Measurements from ENCODE around the gene MIDN.

DNA sequence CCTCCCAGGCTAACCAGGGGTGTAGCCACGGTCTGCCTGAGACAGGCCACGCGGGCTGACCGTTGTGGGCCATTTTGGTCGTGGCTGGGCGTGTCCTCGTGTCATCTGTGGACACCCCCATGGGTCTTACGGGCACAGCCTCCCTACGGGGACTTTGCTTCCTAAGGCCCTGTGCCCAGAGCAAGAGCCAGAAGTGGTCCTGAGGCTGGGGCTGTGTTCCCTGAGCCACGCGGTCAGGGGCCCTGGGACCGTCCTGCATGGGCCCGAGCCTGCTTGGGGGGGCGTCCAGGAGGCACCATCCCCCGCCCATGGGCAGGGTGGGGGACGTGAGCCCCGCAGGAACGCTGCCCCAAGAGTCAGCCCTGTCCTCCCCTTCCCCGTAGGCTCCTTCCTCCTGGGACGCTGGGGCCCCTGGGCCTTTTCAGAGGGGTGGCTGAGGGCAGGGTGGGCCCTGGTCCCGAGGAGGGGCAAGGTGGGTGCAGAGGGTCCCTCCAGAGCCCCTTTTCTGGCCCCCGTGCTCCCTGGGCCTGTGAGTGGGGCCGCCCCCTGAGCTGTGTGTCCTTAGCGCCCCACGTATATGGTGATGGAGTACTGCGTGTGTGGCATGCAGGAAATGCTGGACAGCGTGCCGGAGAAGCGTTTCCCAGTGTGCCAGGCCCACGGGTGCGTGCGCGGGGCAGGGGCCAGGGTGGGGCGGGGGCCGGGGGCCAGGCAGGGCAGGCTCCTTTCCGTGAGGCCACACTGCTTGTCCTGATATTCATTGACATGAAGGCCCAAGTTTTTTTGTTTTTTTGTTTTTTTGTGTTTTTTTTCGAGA, 29.4 kb upstream of the MIDN start:
- TF ChIP-seq CTCF (conservative IDR thresholded peaks at IDR 0.05; ENCODE audit: low read depth, low read length) (no peak), RCOR1 (IDR thresholded peaks at IDR 0.05; ENCODE audit: insufficient replicate concordance, low read length) (no peak), POLR2A (IDR thresholded peaks at IDR 0.05; ENCODE audit: low read depth, low read length) (no peak; the same call in 1 of the 2 replicates), RFX5 (IDR thresholded peaks at IDR 0.05; ENCODE audit: low read depth, low read length) (no peak), BHLHE40 (IDR thresholded peaks at IDR 0.05; ENCODE audit: low read depth, low read length) (no peak), MXI1 (IDR thresholded peaks at IDR 0.05; ENCODE audit: borderline replicate concordance, low read depth, low read length) (no peak), FOS (IDR thresholded peaks at IDR 0.05; ENCODE audit: low read depth, low read length) (no peak)
